Transverse colon (tissue), 3 donors: ENCODE measurements around the gene KMT2C.
"Not testable (repeated sequence)": the region's sequence is repeated elsewhere in the genome, so short reads cannot be mapped to it uniquely, and the experiment has no call there.

Source experiments
- CTCF ChIP-seq, 5 experiments: fragments of 200-600 bp in 3 of 5; fragments of 450-650 bp in 2 of 5; sonication (generic) in 3 of 5; IDR thresholded peaks; 1 replicate in 2 of 5; 2 replicates in 3 of 5; pipeline ENCODE4 v1.5.1; 2016 to 2017; ENCODE audit warnings: antibody characterized with exemption in 5 of 5, inconsistent platforms in 3 of 5, mild to moderate bottlenecking in 2 of 5, moderate library complexity in 1 of 5
- EP300 ChIP-seq: sonication (generic); formaldehyde crosslinking; IDR thresholded peaks from one replicate; pipeline ENCODE4 v1.6.1; 2017; ENCODE audit warnings: antibody characterized with exemption, low read depth

DNA sequence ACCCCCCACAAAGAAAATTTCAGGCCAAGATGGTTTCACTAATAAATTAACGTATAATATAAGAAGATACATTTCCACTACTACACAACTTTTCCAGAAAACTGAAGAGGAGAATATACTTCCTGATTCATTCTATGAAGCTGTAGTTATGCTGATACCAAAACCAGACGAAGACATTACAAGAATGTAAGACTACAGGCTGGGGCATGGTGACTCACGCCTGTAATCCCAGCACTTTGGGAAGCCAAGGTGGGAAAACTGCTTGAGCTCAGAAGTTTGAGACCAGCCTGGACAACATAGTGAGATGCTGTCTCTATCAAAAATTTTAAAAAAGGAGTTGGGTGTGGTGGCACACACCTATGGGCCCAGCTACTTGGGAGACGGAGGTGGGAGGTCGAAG, 201.4 kb downstream of the KMT2C start:
- not testable (repeated sequence) for TF ChIP-seq EP300; CTCF (IDR thresholded peaks at IDR 0.05)
